IMR-90 (cell line): Measurements from ENCODE around the gene RASL11B. TPM values are rescaled to one million over a fixed set of nuclear protein-coding genes. Genes with fewer than 3 reads are reported as not detected.

ENCODE experiments used
- ATAC-seq: fragments of 200-7000 bp; cut with Tn5 transposase; 2 replicates; pipeline ENCODE4 v1.9.1; 2020; ENCODE audit warnings: low read depth, mild to moderate bottlenecking, moderate library complexity
- BruUV-seq: library from RNA; stranded (reverse); fragments of 400-500 nt; replicated peaks from 2 replicates; lab custom pipeline; 2021; lab: Mats Ljungman, UMichigan
- CTCF ChIA-PET: fragments of 300-600 bp; formaldehyde crosslinking; extraction: SDS; loops from one replicate; lab custom pipeline; 2021; ENCODE audit warnings: antibody characterized with exemption; lab: Yijun Ruan, JAX
- POLR2A ChIA-PET: fragments of 300-600 bp; sonication (Branson Sonifier 250); formaldehyde crosslinking; loops from one replicate; lab custom pipeline; 2022; ENCODE audit warnings: antibody characterized with exemption; ENCODE audit not compliant: unreplicated experiment; lab: Charles Lee
- DNase-seq: peaks from one replicate; pipeline ENCODE4 v3.0.0; 2013
- H2AFZ ChIP-seq: replicated peaks from 2 replicates; pipeline ENCODE3; 2013; ENCODE audit warnings: low read length, mild to moderate bottlenecking; ENCODE audit not compliant: poor library complexity
- H2AK5ac ChIP-seq: 2 replicates; pipeline ENCODE4 v1.6.1; 2013; ENCODE audit warnings: low read depth, low read length, inconsistent platforms
- H2AK9ac ChIP-seq: replicated peaks from 2 replicates; pipeline ENCODE3; 2013; ENCODE audit warnings: mild to moderate bottlenecking, low read depth, low read length, moderate library complexity; ENCODE audit not compliant: poor library complexity
- H2BK120ac ChIP-seq: 2 replicates; pipeline ENCODE4 v1.6.1; 2013; ENCODE audit warnings: low read depth, low read length, inconsistent platforms
- H2BK15ac ChIP-seq: 3 replicates; pipeline ENCODE4 v1.6.1; 2013; ENCODE audit warnings: low read depth, low read length, inconsistent platforms
- H2BK20ac ChIP-seq: 2 replicates; pipeline ENCODE4 v1.6.1; 2013; ENCODE audit warnings: low read depth, mild to moderate bottlenecking, inconsistent platforms, low read length, moderate library complexity
- H2BK5ac ChIP-seq: 2 replicates; pipeline ENCODE4 v1.6.1; 2013; ENCODE audit warnings: mild to moderate bottlenecking, low read depth, low read length, inconsistent platforms; ENCODE audit not compliant: poor library complexity, severe bottlenecking
- H3K14ac ChIP-seq: replicated peaks from 2 replicates; pipeline ENCODE4 v1.6.1; 2013; ENCODE audit warnings: low read depth, low read length, inconsistent platforms
- H3K18ac ChIP-seq: 2 replicates; pipeline ENCODE4 v1.6.1; 2013; ENCODE audit warnings: low read depth, low read length, control low read depth
- H3K23ac ChIP-seq: 2 replicates; pipeline ENCODE4 v1.6.1; 2013; ENCODE audit warnings: low read depth, low read length, inconsistent platforms
- H3K27ac ChIP-seq: 2 replicates; pipeline ENCODE4 v1.5.1; 2013; ENCODE audit warnings: mild to moderate bottlenecking, control low read depth, low read length; ENCODE audit not compliant: insufficient read depth
- H3K27me3 ChIP-seq: 2 replicates; pipeline ENCODE4 v1.6.1; 2013; ENCODE audit warnings: low read length; ENCODE audit not compliant: control insufficient read depth, insufficient read depth
- H3K36me3 ChIP-seq: 2 replicates; pipeline ENCODE4 v1.6.1; 2013; ENCODE audit warnings: low read length, mixed read lengths; ENCODE audit not compliant: control insufficient read depth, insufficient read depth
- H3K4ac ChIP-seq: 2 replicates; pipeline ENCODE4 v1.6.1; 2013; ENCODE audit warnings: low read depth, low read length, inconsistent platforms
- H3K4me1 ChIP-seq: 2 replicates; pipeline ENCODE4 v1.6.1; 2013; ENCODE audit warnings: low read length, mixed read lengths; ENCODE audit not compliant: control insufficient read depth, insufficient read depth
- H3K4me2 ChIP-seq: 2 replicates; pipeline ENCODE4 v1.6.1; 2013; ENCODE audit warnings: low read depth, mild to moderate bottlenecking, control low read depth, low read length, moderate library complexity
- H3K4me3 ChIP-seq: 2 replicates; pipeline ENCODE4 v1.5.1; 2013; ENCODE audit warnings: low read depth, mild to moderate bottlenecking, control low read depth, low read length, moderate library complexity; ENCODE audit not compliant: insufficient read depth
- H3K56ac ChIP-seq: 2 replicates; pipeline ENCODE4 v1.6.1; 2013; ENCODE audit warnings: low read length, inconsistent platforms; ENCODE audit not compliant: insufficient read depth; ENCODE audit errors: extremely low read depth
- H3K79me1 ChIP-seq, 2 experiments: 2 replicates each; pipeline ENCODE4 v1.6.1; 2013; ENCODE audit warnings: low read length in 2 of 2, inconsistent platforms in 1 of 2, low read depth in 1 of 2
- H3K9ac ChIP-seq: 2 replicates; pipeline ENCODE4 v1.6.1; 2013; ENCODE audit warnings: low read depth, low read length, control low read depth
- H3K9me1 ChIP-seq: 2 replicates; pipeline ENCODE4 v1.6.1; 2013; ENCODE audit warnings: low read length, inconsistent platforms; ENCODE audit not compliant: insufficient read depth
- H3K9me3 ChIP-seq: 2 replicates; pipeline ENCODE4 v1.6.1; 2013; ENCODE audit warnings: low read length; ENCODE audit not compliant: control insufficient read depth, insufficient read depth
- H4K20me1 ChIP-seq: 2 replicates; pipeline ENCODE4 v1.6.1; 2013; ENCODE audit warnings: low read length, inconsistent platforms; ENCODE audit not compliant: insufficient read depth
- H4K5ac ChIP-seq: 2 replicates; pipeline ENCODE4 v1.6.1; 2013; ENCODE audit warnings: mild to moderate bottlenecking, low read depth, low read length, control low read depth
- H4K8ac ChIP-seq, 2 experiments: 2 replicates each; pipeline ENCODE4 v1.6.1; 2013; ENCODE audit warnings: low read depth in 2 of 2, low read length in 2 of 2, control low read depth in 1 of 2, inconsistent platforms in 1 of 2
- H4K91ac ChIP-seq: 2 replicates; pipeline ENCODE4 v1.6.1; 2013; ENCODE audit warnings: low read depth, low read length, inconsistent platforms; ENCODE audit not compliant: insufficient read depth
- BHLHE40 ChIP-seq: fragments of 150-350 bp; IDR thresholded peaks from 2 replicates; pipeline ENCODE4 v1.6.1; 2016; ENCODE audit warnings: mild to moderate bottlenecking, low read depth, low read length
- CEBPB ChIP-seq: IDR thresholded peaks from 2 replicates; pipeline ENCODE4 v1.6.1; 2012; ENCODE audit warnings: low read depth, low read length, improper control_type of control experiment
- MAZ ChIP-seq: IDR thresholded peaks from 2 replicates; pipeline ENCODE4 v1.6.1; 2012; ENCODE audit warnings: low read depth, mild to moderate bottlenecking, low read length, improper control_type of control experiment, moderate library complexity, borderline replicate concordance
- MXI1 ChIP-seq: IDR thresholded peaks from 2 replicates; pipeline ENCODE4 v1.6.1; 2012; ENCODE audit warnings: low read depth, mild to moderate bottlenecking, low read length, moderate library complexity, borderline replicate concordance
- POLR2A ChIP-seq: IDR thresholded peaks from 2 replicates; pipeline ENCODE4 v1.6.1; 2012; ENCODE audit warnings: mild to moderate bottlenecking, low read depth, low read length
- RAD21 ChIP-seq: IDR thresholded peaks from 2 replicates; pipeline ENCODE4 v1.6.1; 2012; ENCODE audit warnings: low read length, improper control_type of control experiment
- RCOR1 ChIP-seq: IDR thresholded peaks from 2 replicates; pipeline ENCODE4 v1.6.1; 2012; ENCODE audit warnings: mild to moderate bottlenecking, low read length, improper control_type of control experiment; ENCODE audit not compliant: insufficient replicate concordance
- WGBS, 2 experiments: methylation state at CpG; one replicate each; pipeline versions ENCODE4 v1.1.5 to v1.1.7; 2013; ENCODE audit warnings: missing lambda C conversion rate in 2 of 2; ENCODE audit not compliant: insufficient read length in 1 of 2; ENCODE audit errors: extremely low coverage in 2 of 2; 5-methylcytosine and 5-hydroxymethylcytosine counted together
- dilution Hi-C: fragments of 300-500 bp; cut with HindIII; formaldehyde crosslinking; loops from one replicate; pipeline ENCODE4 v1.14.3; 2018; ENCODE audit warnings: low sequenced_read_pairs; ENCODE audit not compliant: unreplicated experiment
- in situ Hi-C: fragments of 300-500 bp; cut with MboI; formaldehyde crosslinking; loops from 3 replicates; pipeline ENCODE4 v1.14.3; 2019; ENCODE audit warnings: low sequenced_read_pairs, inconsistent platforms, mixed read lengths
- intact Hi-C: fragments of 100-400 bp; cut with micrococcal nuclease; formaldehyde crosslinking; loops from 2 replicates; pipeline ENCODE4 v1.10.0; 2022
- polyA plus RNA-seq, 3 experiments: library from polyadenylated mRNA; depleted of rRNA; stranded (reverse); fragments of >200 nt; gene quantifications; 2 replicates each; pipeline ENCODE4 v1.2.3, GENCODE V29; 2012; ENCODE audit warnings: low replicate concordance in 1 of 3
- total RNA-seq: library from RNA; depleted of rRNA; stranded (reverse); fragments of >200 nt; gene quantifications from 2 replicates; pipeline ENCODE4 v1.2.3, GENCODE V29; 2012
- TF ChIP-seq, protein P1 (sequence below): fragments of 150-350 bp; IDR thresholded peaks from 2 replicates; pipeline ENCODE4 v1.6.1; 2017; ENCODE audit warnings: mild to moderate bottlenecking, antibody characterized with exemption, low read length, low read depth

RASL11B gene
- total and polyA plus RNA-seq, 2 of the 4 experiments (the other 2 are of a cell fraction): 0.18 to 0.31 TPM

DNA sequence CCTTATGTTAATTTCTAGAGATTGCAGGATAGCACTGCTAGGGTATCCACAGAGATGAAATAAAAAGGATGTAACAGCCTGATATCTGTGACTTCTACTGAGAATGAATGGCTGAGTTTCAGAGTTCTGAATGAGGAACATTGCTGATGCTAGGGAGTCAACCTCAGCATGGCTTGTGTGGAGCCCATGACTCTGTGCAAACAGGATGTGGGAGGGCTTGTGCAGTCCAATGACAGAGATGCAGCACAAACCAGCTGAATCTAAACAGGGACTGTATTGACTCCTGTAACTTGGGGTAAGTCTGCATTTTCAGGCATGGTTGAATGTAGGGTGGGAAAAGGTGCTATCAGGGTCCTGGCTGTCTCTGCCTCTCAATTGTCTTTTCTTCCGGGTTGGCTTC is 5.3 kb upstream of the RASL11B start:
- H3K4me3 ChIP-seq: no peak overlapping the region
- no peak overlapping the region for H3K56ac ChIP-seq
- CTCF ChIA-PET: no interaction called here
- peaks cover 6% of the 10 kb centered on the region for H3K4me1 ChIP-seq
- intact Hi-C loops (no loop called here), dilution Hi-C loops (no loop called here), in situ Hi-C loops (no loop called here)
- peaks cover 8% of the 10 kb centered on the region for H3K27me3 ChIP-seq
- H3K4ac ChIP-seq: no peak overlapping the region
- no peaks in the 10 kb centered on the region for H4K20me1 ChIP-seq
- H3K9ac ChIP-seq: no peak overlapping the region
- no peak overlapping the region for H3K27ac ChIP-seq
- no peak overlapping the region for H2BK20ac ChIP-seq
- no peak overlapping the region for H3K23ac ChIP-seq
- no peak overlapping the region for H4K5ac ChIP-seq
- no peaks in the 10 kb centered on the region for H3K36me3 ChIP-seq
- H2BK15ac ChIP-seq: no peak overlapping the region
- H2AFZ ChIP-seq: no peak overlapping the region
- no TSS peak for BruUV-seq
- TF ChIP-seq RAD21: no peak
- TF ChIP-seq MAZ: no peak
- TF ChIP-seq MXI1: no peak
- TF ChIP-seq, protein P1, sequence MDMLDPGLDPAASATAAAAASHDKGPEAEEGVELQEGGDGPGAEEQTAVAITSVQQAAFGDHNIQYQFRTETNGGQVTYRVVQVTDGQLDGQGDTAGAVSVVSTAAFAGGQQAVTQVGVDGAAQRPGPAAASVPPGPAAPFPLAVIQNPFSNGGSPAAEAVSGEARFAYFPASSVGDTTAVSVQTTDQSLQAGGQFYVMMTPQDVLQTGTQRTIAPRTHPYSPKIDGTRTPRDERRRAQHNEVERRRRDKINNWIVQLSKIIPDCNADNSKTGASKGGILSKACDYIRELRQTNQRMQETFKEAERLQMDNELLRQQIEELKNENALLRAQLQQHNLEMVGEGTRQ: no peak
- TF ChIP-seq CEBPB: no peak
- TF ChIP-seq BHLHE40: no peak
- no peak for TF ChIP-seq POLR2A
- no peak for TF ChIP-seq RCOR1
- H3K14ac ChIP-seq: no peak overlapping the region
- H3K4me2 ChIP-seq: no peak overlapping the region
- H3K9me1 ChIP-seq: peaks cover 16% of the 10 kb centered on the region
- DNase-seq (no peak), ATAC-seq (no peak)
- H2AK5ac ChIP-seq: no peak overlapping the region
- H2BK120ac ChIP-seq: no peak overlapping the region
- H2AK9ac ChIP-seq: no peak overlapping the region
- no peak overlapping the region for H3K18ac ChIP-seq
- no peak overlapping the region for H2BK5ac ChIP-seq
- WGBS, 2 experiments: no CpG with 5 or more reads among the region's 1 CpG
- POLR2A ChIA-PET: no interaction called here
- no peaks in the 10 kb centered on the region for H3K79me1 ChIP-seq
- no peak overlapping the region for H4K8ac ChIP-seq
- H4K91ac ChIP-seq: no peak overlapping the region
- H3K9me3 ChIP-seq: peaks cover 5% of the 10 kb centered on the region
